Suprapubic skin (tissue), 4 donors: ENCODE data around the gene LCE1C.

Experiments
- CTCF ChIP-seq, 2 donors: fragments of 200-600 bp in 1 of 2; fragments of 450-650 bp in 1 of 2; sonication (generic) in 1 of 2; IDR thresholded peaks; one replicate each; pipeline ENCODE4 v1.5.1; 2016 to 2019; ENCODE audit warnings: antibody characterized with exemption in 2 of 2, mild to moderate bottlenecking in 1 of 2, moderate library complexity in 1 of 2
- EP300 ChIP-seq: sonication (generic); formaldehyde crosslinking; IDR thresholded peaks from one replicate; pipeline ENCODE4 v1.6.1; 2017; ENCODE audit warnings: antibody characterized with exemption
- POLR2A ChIP-seq, 2 donors: fragments of 450-650 bp; IDR thresholded peaks; one replicate each; pipeline ENCODE4 v1.6.1; 2017; ENCODE audit warnings: antibody characterized with exemption in 2 of 2, mild to moderate bottlenecking in 2 of 2, moderate library complexity in 2 of 2
- POLR2AphosphoS5 ChIP-seq, 3 donors: sonication (generic); formaldehyde crosslinking; IDR thresholded peaks; one replicate each; pipeline ENCODE4 v1.6.1; 2017; ENCODE audit warnings: antibody characterized with exemption in 3 of 3

- TF ChIP-seq CTCF (IDR thresholded peaks at IDR 0.05): no peak
- TF ChIP-seq EP300: no peak
- TF ChIP-seq POLR2A (IDR thresholded peaks at IDR 0.05): no peak
- TF ChIP-seq POLR2AphosphoS5 (IDR thresholded peaks at IDR 0.05): no peak
These were observed 10.9 kb upstream of the LCE1C start for GRCh38 chr1:152817309-152817708.
